ENCODE measurements around the gene SLC26A5. TPM values are rescaled to one million over a fixed set of nuclear protein-coding genes. Genes with fewer than 3 reads are reported as not detected.

SLC26A5 gene
- polyA plus RNA-seq, 4 donors = 0.17 to 0.62 (median 0.41) TPM

DNA sequence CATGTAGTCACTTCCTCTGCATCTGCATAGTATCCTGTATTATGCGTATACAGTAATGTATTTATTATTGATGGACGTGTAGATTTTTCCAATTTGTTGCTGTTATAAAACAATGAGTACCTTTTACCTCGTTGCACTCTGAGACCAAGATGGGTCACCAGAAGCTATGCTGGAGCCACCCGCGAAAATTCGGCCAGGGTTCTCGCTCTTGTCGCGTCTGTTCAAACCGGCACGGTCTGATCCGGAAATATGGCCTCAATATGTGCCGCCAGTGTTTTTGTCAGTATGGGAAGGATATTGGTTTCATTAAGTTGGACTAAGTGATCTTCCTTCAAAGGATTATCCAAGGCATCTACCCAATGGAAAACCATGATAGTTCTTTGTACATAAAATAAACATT, 97.6 kb downstream of the SLC26A5 start:
- DNase-seq (ENCODE audit: low read depth in 4 of 4, low spot score in 2 of 4) = no peak

DNA sequence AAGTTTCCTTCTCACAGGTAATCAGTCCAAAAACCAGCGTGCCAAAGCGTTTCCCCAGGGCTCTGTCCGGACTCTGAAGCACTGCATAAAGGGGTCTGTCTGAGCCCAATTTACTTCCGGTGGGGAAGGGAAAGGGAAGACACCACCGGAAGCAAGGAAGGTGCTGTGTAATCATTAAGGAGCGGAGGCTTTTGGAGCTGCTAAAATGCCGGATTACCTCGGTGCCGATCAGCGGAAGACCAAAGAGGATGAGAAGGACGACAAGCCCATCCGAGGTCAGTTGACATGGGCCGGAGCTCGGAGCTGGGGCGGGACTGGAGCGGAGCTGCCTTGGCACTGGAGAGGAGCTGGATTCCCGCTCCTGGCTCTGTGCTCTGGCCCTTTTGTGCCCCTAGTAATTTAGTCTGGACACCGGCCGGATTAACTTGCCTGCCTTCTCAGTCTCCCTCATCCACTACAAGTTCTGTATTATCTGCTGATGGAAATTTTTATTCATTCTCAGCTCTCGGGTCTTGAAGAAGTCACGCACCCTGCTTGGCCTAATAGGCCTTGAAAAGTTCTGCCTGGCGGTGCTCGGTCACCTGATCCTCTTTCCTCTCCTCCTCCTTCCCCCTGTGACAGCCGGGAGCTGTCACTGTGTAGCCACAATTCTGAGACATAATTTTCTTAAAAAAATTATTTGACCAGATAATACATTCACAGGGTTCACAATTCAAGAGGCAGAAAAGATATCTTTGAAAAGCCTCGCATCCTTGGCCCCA, 98.3 kb downstream of the SLC26A5 start, which contains the start of gene PSMC2:
TSS of gene PSMC2 (plus strand) at position 137 of the 761 bp plus-strand sequence. CDS start at position 206, 69 bp downstream.
- peak; percentile 84 to 94 (median 91) for DNase-seq (ENCODE audit: low read depth in 4 of 4, low spot score in 2 of 4)

DNA sequence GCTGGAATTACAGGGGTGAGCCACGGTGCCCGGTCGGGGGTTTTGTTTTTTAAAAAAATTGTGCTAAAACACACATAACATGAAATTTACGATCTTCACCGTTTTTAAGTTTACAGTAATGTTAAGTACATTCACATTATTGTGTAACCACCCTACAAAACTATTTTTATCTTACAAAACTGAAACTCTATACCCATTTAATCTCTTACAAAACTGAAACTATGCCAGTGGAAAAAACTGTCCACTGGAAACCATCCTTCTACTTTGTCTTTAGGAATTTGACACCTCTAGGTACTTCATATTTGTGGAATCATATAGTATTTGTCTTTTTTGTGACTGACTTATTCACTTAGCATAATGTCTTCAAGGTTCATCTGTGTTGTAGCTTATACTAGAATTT, 99.6 kb downstream of the SLC26A5 start:
- no peak for DNase-seq (ENCODE audit: low read depth in 4 of 4, low spot score in 2 of 4)

DNA sequence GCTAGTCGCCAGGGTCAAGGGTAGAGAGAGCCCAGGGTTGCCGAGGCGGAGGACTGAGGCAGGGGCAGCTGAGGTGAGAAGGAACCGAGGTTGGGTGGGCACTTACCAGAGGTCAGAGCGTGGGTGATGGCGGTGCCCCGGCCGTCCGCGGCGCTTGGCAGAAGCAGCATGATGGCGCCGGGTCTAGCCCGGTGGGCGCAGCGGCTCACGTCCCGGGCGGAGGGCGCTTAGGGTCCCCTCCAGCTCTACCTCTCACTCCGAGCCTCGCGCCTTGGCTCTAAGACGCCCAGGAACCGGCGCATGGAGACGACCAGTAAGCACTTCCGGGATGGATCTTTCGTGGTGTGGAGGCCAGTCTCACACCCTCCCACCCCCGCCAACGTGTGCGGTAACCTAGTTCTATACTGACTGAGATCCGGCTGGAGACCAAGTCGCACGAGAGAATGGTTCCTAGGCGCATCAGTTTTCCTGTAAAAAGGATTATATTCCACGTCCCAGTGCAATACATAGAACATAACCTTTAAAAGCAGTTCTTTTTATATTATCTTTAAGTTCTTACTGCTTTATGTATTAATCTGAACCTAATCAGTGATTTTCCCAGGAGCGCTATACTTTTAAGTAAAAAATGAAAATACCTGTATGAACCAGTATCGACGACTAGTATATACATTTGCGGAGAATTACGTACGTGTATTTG, 101.4 kb downstream of the SLC26A5 start, which contains the start of gene DNAJC2:
TSS of gene DNAJC2 (minus strand) at position 315 of the 697 bp plus-strand sequence. CDS start at position 170, 145 bp downstream.
- peak; percentile 64 to 83 (median 74) for DNase-seq (ENCODE audit: low read depth in 4 of 4, low spot score in 2 of 4)

DNA sequence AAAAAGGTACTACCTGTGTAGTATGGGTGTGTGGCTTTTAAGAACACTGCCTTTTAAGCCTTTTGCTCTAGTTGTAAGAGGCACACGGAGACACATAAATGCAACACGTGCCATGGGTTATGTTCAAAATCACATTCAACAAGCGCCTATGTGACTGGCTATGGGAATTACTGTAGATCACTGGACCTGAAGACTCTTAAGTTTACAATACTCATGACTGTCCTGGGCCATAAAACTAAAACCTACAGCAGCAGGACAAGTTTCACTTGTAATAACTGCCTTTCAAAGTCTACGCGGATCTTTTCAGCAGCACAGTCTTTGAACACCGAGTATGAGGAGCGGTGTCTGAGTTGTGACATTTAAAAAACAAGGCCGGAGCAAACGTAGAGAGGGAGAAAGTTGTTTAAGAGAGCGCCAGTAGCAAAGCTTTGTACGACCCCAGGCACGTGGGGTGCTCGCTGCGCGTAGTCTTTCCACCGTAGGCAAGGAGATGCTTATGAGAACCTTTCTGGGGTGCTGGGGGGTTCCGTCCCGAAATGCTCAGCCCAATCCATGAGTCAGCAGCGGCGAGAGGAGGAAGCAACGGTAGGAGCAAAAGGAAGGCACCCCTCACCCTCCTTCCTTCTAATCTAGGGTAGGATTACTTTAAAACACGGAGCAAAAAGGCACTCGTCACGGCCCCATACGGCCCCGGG, 102.1 kb downstream of the SLC26A5 start:
- peak in 3 of 4 donors; percentile 2 to 27 (median 27) for DNase-seq (ENCODE audit: low read depth in 4 of 4, low spot score in 2 of 4)

DNA sequence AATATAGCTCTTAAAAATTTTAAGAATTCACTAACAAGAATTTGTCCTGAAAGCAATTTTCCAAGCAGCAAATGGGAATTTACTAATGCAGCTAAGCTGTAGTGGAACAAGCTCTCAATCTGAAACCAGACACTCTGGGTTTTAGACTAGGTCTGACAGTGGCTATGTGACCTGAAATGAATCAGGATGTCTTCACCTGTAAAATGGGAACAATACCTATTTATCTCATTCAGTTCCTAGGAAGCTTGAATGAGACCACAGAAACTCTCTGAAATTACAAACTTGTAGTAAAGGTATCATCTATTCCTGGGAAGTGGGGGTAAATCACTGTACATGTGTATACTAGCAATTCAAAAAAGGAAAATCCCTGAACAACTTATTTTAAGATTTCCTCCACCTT, 102.7 kb downstream of the SLC26A5 start:
- DNase-seq (ENCODE audit: low read depth in 4 of 4, low spot score in 2 of 4) = no peak

DNA sequence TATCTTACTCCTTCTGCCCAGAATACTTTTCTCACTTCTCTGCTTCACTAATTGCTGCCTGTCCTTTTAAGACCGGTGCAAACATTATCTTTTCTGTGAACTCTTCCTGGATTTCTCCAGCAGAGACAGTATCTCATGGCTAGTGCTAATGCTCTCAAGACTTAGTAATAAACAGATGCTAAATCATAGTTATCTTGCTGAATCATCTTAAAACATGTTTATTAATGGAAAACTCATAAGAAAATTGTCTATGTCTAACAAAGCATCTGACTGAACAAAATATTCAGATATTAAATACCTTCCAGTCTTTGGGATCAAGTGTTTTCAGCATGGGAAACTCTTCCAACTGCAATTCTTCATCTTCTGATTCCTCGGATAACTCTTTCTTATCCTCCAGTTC, 104.5 kb downstream of the SLC26A5 start:
- DNase-seq (ENCODE audit: low read depth in 4 of 4, low spot score in 2 of 4) = no peak

DNA sequence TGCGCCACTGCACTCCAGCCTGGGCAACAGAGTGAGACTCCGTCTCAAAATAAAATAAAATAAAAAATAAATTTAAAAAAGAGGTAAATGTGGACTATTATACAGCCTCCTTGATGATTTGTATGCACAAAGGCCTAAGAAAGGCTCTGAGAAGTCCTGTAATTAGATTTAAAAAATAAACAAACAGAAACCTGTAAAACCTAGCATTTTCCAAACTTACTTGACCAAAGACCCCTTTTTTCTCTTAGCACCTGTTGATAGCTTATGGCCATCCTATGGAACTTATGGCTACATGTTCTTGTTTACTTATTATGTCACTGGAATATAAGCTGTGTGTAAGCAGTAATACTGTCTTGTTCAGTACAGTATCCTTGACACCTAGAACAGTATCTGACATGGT, 107.1 kb downstream of the SLC26A5 start:
- no peak for DNase-seq (ENCODE audit: low read depth in 4 of 4, low spot score in 2 of 4)

DNA sequence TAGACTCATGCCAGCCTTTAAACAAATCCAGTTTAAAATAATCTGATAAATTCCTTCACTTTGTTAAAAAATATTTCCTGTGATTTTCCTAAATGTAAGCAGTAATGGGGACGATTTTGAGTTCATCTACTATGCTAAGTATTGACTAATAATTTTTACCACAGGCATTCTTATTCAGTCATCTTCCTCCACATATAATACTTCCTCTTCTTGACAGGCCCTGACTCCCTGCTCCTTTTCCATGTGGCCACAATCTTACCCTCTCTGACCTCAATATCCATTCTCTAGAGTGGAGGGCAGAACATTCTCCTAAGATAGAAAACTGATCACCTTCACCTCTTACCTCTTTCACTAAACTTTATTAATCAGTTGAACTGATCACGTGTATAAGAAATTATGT, 109.2 kb downstream of the SLC26A5 start:
- no peak for DNase-seq (ENCODE audit: low read depth in 4 of 4, low spot score in 2 of 4)

DNA sequence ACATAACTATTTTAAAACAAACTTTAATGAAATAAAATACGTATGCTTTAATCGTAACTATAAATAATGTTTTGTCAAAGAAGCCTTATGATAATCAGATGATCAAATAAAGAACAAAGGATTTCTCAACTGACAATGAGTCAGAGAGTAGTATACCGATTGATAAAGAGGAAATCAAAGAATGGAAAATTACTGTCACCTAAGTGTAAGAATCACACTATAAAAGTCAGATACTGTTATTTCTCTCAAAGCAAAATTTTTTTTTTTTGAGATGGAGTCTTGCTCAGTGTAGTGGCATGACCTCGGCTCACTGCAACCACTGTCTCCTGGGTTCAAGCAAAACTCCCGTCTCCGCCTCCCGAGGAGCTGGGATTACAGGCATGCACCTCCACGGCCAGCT, 120.3 kb downstream of the SLC26A5 start:
- DNase-seq (ENCODE audit: low read depth in 4 of 4, low spot score in 2 of 4) = no peak

Other genes starting within 250 kb of the SLC26A5 start
- gene PMPCB, start 148.8 kb downstream of the SLC26A5 start, polyA plus RNA-seq (ENCODE audit: insufficient read length in 4 of 4) = 100 to 1,000 TPM in 2 of 4 donors, 10 to 100 TPM in 2; 83.8 to 118 (median 102) TPM
- 10 to 100 TPM; 41.3 to 53.7 (median 51.3) TPM for gene DNAJC2, start 101.4 kb downstream of the SLC26A5 start, polyA plus RNA-seq (ENCODE audit: insufficient read length in 4 of 4)
- 100 to 1,000 TPM in 3 of 4 donors, 10 to 100 TPM in 1; 99.0 to 127 (median 114) TPM for gene PSMC2, start 98.6 kb downstream of the SLC26A5 start, polyA plus RNA-seq (ENCODE audit: insufficient read length in 4 of 4)

All from left renal cortex interstitium (tissue), 4 donors.